Sigmoid colon (tissue), 3 donors: ENCODE results near the gene MUCL3.
"Not testable (repeated sequence)": the region's sequence is repeated elsewhere in the genome, so short reads cannot be mapped to it uniquely, and the experiment has no call there.

Source experiments
- CTCF ChIP-seq, 4 experiments: fragments of 450-650 bp in 3 of 4; fragments of 200-600 bp in 1 of 4; IDR thresholded peaks; one replicate each; pipeline ENCODE4 v1.5.1; 2016 to 2019; ENCODE audit warnings: antibody characterized with exemption in 4 of 4, mild to moderate bottlenecking in 3 of 4, moderate library complexity in 2 of 4
- POLR2A ChIP-seq, 2 donors: fragments of 450-650 bp; IDR thresholded peaks; one replicate each; pipeline ENCODE4 v1.6.1; 2016; ENCODE audit warnings: antibody characterized with exemption in 2 of 2, mild to moderate bottlenecking in 2 of 2, moderate library complexity in 2 of 2

GRCh38 chr6:30907290-30907757 is 33.4 kb upstream of the MUCL3 start:
- TF ChIP-seq CTCF, POLR2A (IDR thresholded peaks at IDR 0.05): not testable (repeated sequence)
